K562 (cell line): ENCODE measurements around the gene KHDRBS2. TPM values are rescaled to one million over a fixed set of nuclear protein-coding genes. Genes with fewer than 3 reads are reported as not detected.

Source experiments
- ATAC-seq: fragments of 200-7000 bp; cut with Tn5 transposase; 3 replicates; pipeline ENCODE4 v1.9.1; 2020; ENCODE audit warnings: moderate library complexity
- BruUV-seq: library from RNA; stranded (reverse); fragments of 400-500 nt; replicated peaks from 2 replicates; lab custom pipeline; 2021; lab: Mats Ljungman, UMichigan
- CTCF ChIA-PET: fragments of 300-600 bp; formaldehyde crosslinking; extraction: SDS; loops from one replicate; lab custom pipeline; 2021; ENCODE audit warnings: low intra/inter-chr PET ratio; lab: Yijun Ruan, JAX
- POLR2A ChIA-PET: fragments of 300-600, 350-650 bp; sonication (Branson Sonifier 250); formaldehyde crosslinking; extraction: SDS; loops from one replicate; lab custom pipeline; 2021; ENCODE audit warnings: antibody characterized with exemption, inconsistent platforms; lab: Yijun Ruan, JAX
- DNase-seq, 4 experiments: peaks; one replicate each; pipeline versions ENCODE4 v3.0.0 to v3.0.0-alpha.2; 2011 to 2018; ENCODE audit warnings: low spot score in 3 of 4, mixed read lengths in 3 of 4; ENCODE audit errors: extremely low read depth in 1 of 4
- FAIRE-seq: peaks from 2 replicates; lab custom pipeline; 2011; peaks lifted over from hg19 to GRCh38; lab: Jason Lieb, UNC
- H2AFZ ChIP-seq: 2 replicates; pipeline ENCODE4 v1.6.0; 2011; ENCODE audit warnings: low read depth, low read length, control low read depth, inconsistent platforms
- H3K27ac ChIP-seq: fragments of 200-600 bp; 3 replicates; pipeline ENCODE4 v1.8.0; 2011; ENCODE audit warnings: low read depth, mild to moderate bottlenecking, control low read depth, inconsistent platforms, low read length, moderate library complexity, mixed read lengths; ENCODE audit errors: extremely low read depth
- H3K27me3 ChIP-seq, 2 experiments: fragments of 300-600 bp in 1 of 2; 2 replicates in 1 of 2; 3 replicates in 1 of 2; pipeline versions ENCODE4 v1.6.0 to v1.8.0; 2011; ENCODE audit warnings: inconsistent platforms in 2 of 2, low read length in 2 of 2, mild to moderate bottlenecking in 1 of 2, mixed read lengths in 1 of 2, moderate library complexity in 1 of 2; ENCODE audit not compliant: control insufficient read depth in 2 of 2, insufficient read depth in 2 of 2
- H3K36me3 ChIP-seq: fragments of 300-600 bp; 3 replicates; pipeline ENCODE4 v1.8.0; 2011; ENCODE audit warnings: mild to moderate bottlenecking, low read length, inconsistent platforms; ENCODE audit not compliant: control insufficient read depth, insufficient read depth
- H3K4me1 ChIP-seq, 2 experiments: fragments of 200-600 bp in 1 of 2; replicated peaks in 1 of 2; 2 replicates in 1 of 2; 3 replicates in 1 of 2; pipeline versions ENCODE4 v1.5.1 to v1.8.0; 2011; ENCODE audit warnings: inconsistent platforms in 2 of 2, low read length in 2 of 2, mild to moderate bottlenecking in 1 of 2, mixed read lengths in 1 of 2, moderate library complexity in 1 of 2; ENCODE audit not compliant: control insufficient read depth in 2 of 2, insufficient read depth in 2 of 2
- H3K4me2 ChIP-seq: 2 replicates; pipeline ENCODE4 v1.6.1; 2011; ENCODE audit warnings: low read length, control low read depth, inconsistent platforms, mixed read lengths; ENCODE audit not compliant: insufficient read depth
- H3K4me3 ChIP-seq: fragments of 200-600 bp; sonication (generic), shearing (Covaris generic); 2 replicates; pipeline ENCODE4 v1.5.1; 2016; ENCODE audit warnings: control low read depth, inconsistent platforms
- H3K79me2 ChIP-seq: fragments of 200-600 bp; 3 replicates; pipeline ENCODE4 v1.8.0; 2011; ENCODE audit warnings: low read length, inconsistent platforms; ENCODE audit not compliant: control insufficient read depth, insufficient read depth
- H3K9ac ChIP-seq, 2 experiments: 2 replicates each; pipeline versions ENCODE4 v1.6.0 to v1.6.1; 2011; ENCODE audit warnings: low read depth in 2 of 2, low read length in 2 of 2, control low read depth in 1 of 2, inconsistent platforms in 1 of 2, mild to moderate bottlenecking in 1 of 2, mixed read lengths in 1 of 2; ENCODE audit not compliant: insufficient read depth in 1 of 2
- H3K9me1 ChIP-seq: one replicate; pipeline ENCODE4 v1.6.0; 2011; ENCODE audit warnings: inconsistent platforms, mild to moderate bottlenecking, low read length, moderate library complexity; ENCODE audit not compliant: control insufficient read depth, insufficient read depth
- H3K9me3 ChIP-seq: replicated peaks from 2 replicates; pipeline ENCODE4 v1.5.1; 2011; ENCODE audit warnings: low read depth, low read length, inconsistent platforms; ENCODE audit not compliant: control insufficient read depth, insufficient read depth
- H4K20me1 ChIP-seq: replicated peaks from 2 replicates; pipeline ENCODE4 v1.6.1; 2011; ENCODE audit warnings: low read length, inconsistent platforms, mixed read lengths; ENCODE audit not compliant: control insufficient read depth, insufficient read depth
- CREBBP ChIP-seq: IDR thresholded peaks from one replicate; pipeline ENCODE4 v1.6.1; 2012; ENCODE audit warnings: low read depth, mild to moderate bottlenecking, control low read depth, inconsistent platforms, low read length
- E2F3 ChIP-seq: fragments of 250-450 bp; sonication (Bioruptor Pico); IDR thresholded peaks from 2 replicates; pipeline ENCODE4 v1.4.0; 2020; ENCODE audit warnings: mild to moderate bottlenecking
- POLR2G ChIP-seq: fragments of 200-400 bp; formaldehyde crosslinking; IDR thresholded peaks from 2 replicates; pipeline ENCODE4 v1.6.1; 2017; ENCODE audit warnings: low read depth, mild to moderate bottlenecking, antibody characterized with exemption, low read length, moderate library complexity
- SMAD4 ChIP-seq: fragments of 250-450 bp; sonication (Bioruptor Pico); conservative IDR thresholded peaks from 2 replicates; pipeline ENCODE4 v1.8.0; 2021; ENCODE audit warnings: inconsistent platforms, mild to moderate bottlenecking, moderate library complexity
- TEAD4 ChIP-seq, 2 experiments: sonication (generic) in 1 of 2; formaldehyde crosslinking in 1 of 2; IDR thresholded peaks; 2 replicates each; pipeline versions ENCODE4 v1.6.1 to v1.8.0; 2012 to 2022; ENCODE audit warnings: borderline replicate concordance in 1 of 2, inconsistent platforms in 1 of 2, low read length in 1 of 2, mild to moderate bottlenecking in 1 of 2, missing genetic modification reagents in 1 of 2
- ZNF274 ChIP-seq: IDR thresholded peaks from 2 replicates; pipeline ENCODE4 v1.6.1; 2011; ENCODE audit warnings: low read depth, mild to moderate bottlenecking, low read length, moderate library complexity, borderline replicate concordance
- ZNF79 ChIP-seq: fragments of 250-450 bp; sonication (Bioruptor Pico); IDR thresholded peaks from 2 replicates; pipeline ENCODE4 v1.4.0; 2020; ENCODE audit warnings: low read depth, mild to moderate bottlenecking, moderate library complexity
- WGBS: fragments of 100-300 bp; shearing (Covaris generic); methylation state at CpG from one replicate; pipeline ENCODE4 v1.1.6; 2016; ENCODE audit warnings: low coverage, mixed read lengths; ENCODE audit not compliant: insufficient coverage; ENCODE audit errors: missing lambda C conversion rate; 5-methylcytosine and 5-hydroxymethylcytosine counted together
- in situ Hi-C: fragments of 300-500 bp; cut with MboI; formaldehyde crosslinking; loops from 4 replicates; pipeline ENCODE4 v1.15.0; 2018; ENCODE audit warnings: inconsistent platforms, mixed read lengths
- intact Hi-C: fragments of 100-400 bp; cut with micrococcal nuclease; formaldehyde crosslinking; loops from 2 replicates; pipeline ENCODE4 v1.14.2; 2022
- polyA plus RNA-seq, 8 experiments: library from polyadenylated mRNA; depleted of rRNA in 4 of 8; stranded (reverse) in 5 of 8; unstranded in 3 of 8; fragments of >200 nt; fragmentation: Nextera tagmentation in 2 of 8; fragmentation: Illumina TruSeq in 1 of 8; extraction: Ambion mirVana in 2 of 8; extraction: Trizol in 1 of 8; gene quantifications; 2 replicates each; pipeline versions ENCODE4 v1.2.1 to v1.2.3, GENCODE V29; 2011 to 2014; ENCODE audit warnings: inconsistent platforms in 1 of 8, missing spikeins in 1 of 8
- total RNA-seq, 7 experiments: library from RNA; depleted of rRNA in 6 of 7; stranded (reverse); fragments of >200 nt in 6 of 7; fragmentation: Illumina TruSeq in 2 of 7; extraction: Trizol in 2 of 7; gene quantifications; 2 replicates each; pipeline versions ENCODE4 v1.2.1 to v1.2.3, GENCODE V29; 2011 to 2021; ENCODE audit warnings: low replicate concordance in 1 of 7
- TF ChIP-seq, protein P1 (sequence below): fragments of 250-450 bp; sonication (Bioruptor Pico); IDR thresholded peaks from 2 replicates; pipeline ENCODE4 v1.9.0; 2021; ENCODE audit warnings: mild to moderate bottlenecking, inconsistent platforms
- TF ChIP-seq, protein P2 (sequence below), 2 experiments: fragments of 250-450 bp in 1 of 2; fragments of 450-650 bp in 1 of 2; sonication (Bioruptor Pico) in 1 of 2; IDR thresholded peaks; 2 replicates each; pipeline versions ENCODE4 v1.6.1 to v1.8.0; 2016 to 2021; ENCODE audit warnings: mild to moderate bottlenecking in 2 of 2, moderate library complexity in 2 of 2, missing compliant biosample characterization in 1 of 2, missing genetic modification characterization in 1 of 2
- TF ChIP-seq, protein P3 (sequence below), 2 experiments: fragments of 450-650 bp in 1 of 2; sonication (generic) in 1 of 2; formaldehyde crosslinking in 1 of 2; IDR thresholded peaks in 1 of 2; conservative IDR thresholded peaks in 1 of 2; 2 replicates each; pipeline versions ENCODE4 v1.6.1 to v1.8.1; 2016 to 2023; ENCODE audit warnings: mild to moderate bottlenecking in 2 of 2, moderate library complexity in 2 of 2, inconsistent platforms in 1 of 2, missing genetic modification reagents in 1 of 2
- TF ChIP-seq, protein P4 (sequence below): fragments of 450-650 bp; formaldehyde crosslinking; IDR thresholded peaks from 2 replicates; pipeline ENCODE4 v1.4.0; 2020; ENCODE audit warnings: mild to moderate bottlenecking

Gene KHDRBS2
- total and polyA plus RNA-seq, 9 of the 15 experiments (the other 6 are each of a cell fraction or from before 2014, with no cell fraction given), result not detected

DNA sequence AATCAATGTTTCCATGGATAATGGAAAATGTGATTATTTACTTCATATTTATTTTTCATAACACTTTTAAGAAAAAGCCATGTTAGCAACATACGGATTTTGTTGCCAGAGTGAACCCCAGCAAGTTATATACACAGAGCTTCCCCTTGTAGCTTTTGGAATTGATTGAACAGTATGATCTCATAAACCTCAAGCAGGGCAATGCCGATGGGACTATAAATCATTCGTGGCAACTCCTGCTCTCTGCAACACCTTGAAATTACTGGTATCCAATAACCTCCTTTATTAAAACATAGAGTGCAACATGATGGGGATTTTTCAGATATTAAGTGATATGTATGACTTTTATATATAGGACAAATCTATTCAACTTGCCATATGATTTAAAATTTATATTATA is 428.5 kb downstream of the KHDRBS2 start:
- WGBS, result 0% methylated on average over 3 of the region's 3 CpGs
- DNase-seq (no peak), FAIRE-seq (no peak), ATAC-seq (no peak)
- CTCF ChIA-PET, result no interaction called here
- POLR2A ChIA-PET, result interaction anchor here (0.6 kb wide), 1 partner anchor 455 kb away, joined by 3 read pairs; no protein-coding TSS in a partner anchor
- no peak overlapping the region for H3K27ac ChIP-seq
- no peaks in the 10 kb centered on the region for H3K79me2 ChIP-seq
- H3K4me1 ChIP-seq, result no peaks in the 10 kb centered on the region
- H3K27me3 ChIP-seq, result no peaks in the 10 kb centered on the region
- in situ Hi-C loops, result no loop called here
- H3K9me3 ChIP-seq, result no peaks in the 10 kb centered on the region
- TF ChIP-seq, protein P1, sequence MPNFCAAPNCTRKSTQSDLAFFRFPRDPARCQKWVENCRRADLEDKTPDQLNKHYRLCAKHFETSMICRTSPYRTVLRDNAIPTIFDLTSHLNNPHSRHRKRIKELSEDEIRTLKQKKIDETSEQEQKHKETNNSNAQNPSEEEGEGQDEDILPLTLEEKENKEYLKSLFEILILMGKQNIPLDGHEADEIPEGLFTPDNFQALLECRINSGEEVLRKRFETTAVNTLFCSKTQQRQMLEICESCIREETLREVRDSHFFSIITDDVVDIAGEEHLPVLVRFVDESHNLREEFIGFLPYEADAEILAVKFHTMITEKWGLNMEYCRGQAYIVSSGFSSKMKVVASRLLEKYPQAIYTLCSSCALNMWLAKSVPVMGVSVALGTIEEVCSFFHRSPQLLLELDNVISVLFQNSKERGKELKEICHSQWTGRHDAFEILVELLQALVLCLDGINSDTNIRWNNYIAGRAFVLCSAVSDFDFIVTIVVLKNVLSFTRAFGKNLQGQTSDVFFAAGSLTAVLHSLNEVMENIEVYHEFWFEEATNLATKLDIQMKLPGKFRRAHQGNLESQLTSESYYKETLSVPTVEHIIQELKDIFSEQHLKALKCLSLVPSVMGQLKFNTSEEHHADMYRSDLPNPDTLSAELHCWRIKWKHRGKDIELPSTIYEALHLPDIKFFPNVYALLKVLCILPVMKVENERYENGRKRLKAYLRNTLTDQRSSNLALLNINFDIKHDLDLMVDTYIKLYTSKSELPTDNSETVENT (CRISPR knock-in tag), result no peak
- TF ChIP-seq ZNF79 (CRISPR knock-in tag), result no peak
- no peak for TF ChIP-seq POLR2G
- TF ChIP-seq, protein P2, sequence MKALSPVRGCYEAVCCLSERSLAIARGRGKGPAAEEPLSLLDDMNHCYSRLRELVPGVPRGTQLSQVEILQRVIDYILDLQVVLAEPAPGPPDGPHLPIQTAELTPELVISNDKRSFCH (CRISPR knock-in tag; IDR thresholded peaks at IDR 0.05), result no peak
- TF ChIP-seq, protein P2 (tag; IDR thresholded peaks at IDR 0.05), result no peak
- TF ChIP-seq SMAD4 (CRISPR knock-in tag), result no peak
- TF ChIP-seq, protein P3, sequence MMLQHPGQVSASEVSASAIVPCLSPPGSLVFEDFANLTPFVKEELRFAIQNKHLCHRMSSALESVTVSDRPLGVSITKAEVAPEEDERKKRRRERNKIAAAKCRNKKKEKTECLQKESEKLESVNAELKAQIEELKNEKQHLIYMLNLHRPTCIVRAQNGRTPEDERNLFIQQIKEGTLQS (IDR thresholded peaks at IDR 0.05), result no peak
- TF ChIP-seq, protein P3 (CRISPR knock-in tag; conservative IDR thresholded peaks at IDR 0.05), result no peak
- TF ChIP-seq, protein P4, sequence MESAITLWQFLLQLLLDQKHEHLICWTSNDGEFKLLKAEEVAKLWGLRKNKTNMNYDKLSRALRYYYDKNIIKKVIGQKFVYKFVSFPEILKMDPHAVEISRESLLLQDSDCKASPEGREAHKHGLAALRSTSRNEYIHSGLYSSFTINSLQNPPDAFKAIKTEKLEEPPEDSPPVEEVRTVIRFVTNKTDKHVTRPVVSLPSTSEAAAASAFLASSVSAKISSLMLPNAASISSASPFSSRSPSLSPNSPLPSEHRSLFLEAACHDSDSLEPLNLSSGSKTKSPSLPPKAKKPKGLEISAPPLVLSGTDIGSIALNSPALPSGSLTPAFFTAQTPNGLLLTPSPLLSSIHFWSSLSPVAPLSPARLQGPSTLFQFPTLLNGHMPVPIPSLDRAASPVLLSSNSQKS (CRISPR knock-in tag), result no peak
- no peak for TF ChIP-seq ZNF274
- no peak for TF ChIP-seq TEAD4 (IDR thresholded peaks at IDR 0.05; ENCODE audit: low read length)
- TF ChIP-seq TEAD4 (CRISPR knock-in tag; IDR thresholded peaks at IDR 0.05; ENCODE audit: borderline replicate concordance), result no peak
- no peak for TF ChIP-seq E2F3
- no peak for TF ChIP-seq CREBBP
- no peaks in the 10 kb centered on the region for H4K20me1 ChIP-seq
- intact Hi-C loops, result no loop called here
- no peak overlapping the region for H3K4me2 ChIP-seq
- H3K9me1 ChIP-seq, result no peaks in the 10 kb centered on the region
- no peak overlapping the region for H3K9ac ChIP-seq
- BruUV-seq, result no TSS peak
- no peak overlapping the region for H3K4me3 ChIP-seq
- no peak overlapping the region for H2AFZ ChIP-seq
- H3K36me3 ChIP-seq, result no peaks in the 10 kb centered on the region
